DND-41 (cell line): Measurements from ENCODE around the gene EPN1.

ENCODE experiments used
- CTCF ChIP-seq: IDR thresholded peaks from 2 replicates; pipeline ENCODE4 v1.5.1; 2012; ENCODE audit warnings: borderline replicate concordance, low read length, moderate library complexity, mild to moderate bottlenecking; ENCODE audit not compliant: poor library complexity, severe bottlenecking; ENCODE audit errors: extremely low read depth
- EZH2 ChIP-seq: IDR thresholded peaks from 3 replicates; pipeline ENCODE4 v1.6.1; 2012; ENCODE audit warnings: borderline replicate concordance, low read depth, mild to moderate bottlenecking, moderate library complexity, low read length, inconsistent platforms; ENCODE audit not compliant: severe bottlenecking

GRCh38 chr19:55652311-55653128 lies 22.5 kb upstream of the EPN1 start:
- TF ChIP-seq CTCF (no peak), EZH2 (no peak)
